ENCODE results near the gene MT1F.

- TF ChIP-seq POLR2A (IDR thresholded peaks at IDR 0.05): no peak
- TF ChIP-seq CTCF (IDR thresholded peaks at IDR 0.05): peak; percentile 15 to 58 (median 42)
These were observed 14.5 kb upstream of the MT1F start for GRCh38 chr16:56643080-56643778.
